OCI-LY1 (cell line): Measurements from ENCODE around the gene MYH13.

ENCODE experiments used
- EZH2 ChIP-seq: fragments of 200-600 bp; sonication (generic), shearing (Covaris generic); IDR thresholded peaks from 2 replicates; pipeline ENCODE4 v1.8.0; 2017; ENCODE audit warnings: borderline replicate concordance, mixed run types, mild to moderate bottlenecking, antibody characterized with exemption, low read length, moderate library complexity, mixed read lengths
- TF ChIP-seq, protein P1 (sequence below): fragments of 200-600 bp; sonication (generic), shearing (Covaris generic); IDR thresholded peaks from 2 replicates; pipeline ENCODE4 v1.5.1; 2017; ENCODE audit warnings: mild to moderate bottlenecking, antibody characterized with exemption, low read length, moderate library complexity, mixed read lengths

GRCh38 chr17:10317543-10317834 lies 55.3 kb downstream of the MYH13 start:
- TF ChIP-seq, protein P1, sequence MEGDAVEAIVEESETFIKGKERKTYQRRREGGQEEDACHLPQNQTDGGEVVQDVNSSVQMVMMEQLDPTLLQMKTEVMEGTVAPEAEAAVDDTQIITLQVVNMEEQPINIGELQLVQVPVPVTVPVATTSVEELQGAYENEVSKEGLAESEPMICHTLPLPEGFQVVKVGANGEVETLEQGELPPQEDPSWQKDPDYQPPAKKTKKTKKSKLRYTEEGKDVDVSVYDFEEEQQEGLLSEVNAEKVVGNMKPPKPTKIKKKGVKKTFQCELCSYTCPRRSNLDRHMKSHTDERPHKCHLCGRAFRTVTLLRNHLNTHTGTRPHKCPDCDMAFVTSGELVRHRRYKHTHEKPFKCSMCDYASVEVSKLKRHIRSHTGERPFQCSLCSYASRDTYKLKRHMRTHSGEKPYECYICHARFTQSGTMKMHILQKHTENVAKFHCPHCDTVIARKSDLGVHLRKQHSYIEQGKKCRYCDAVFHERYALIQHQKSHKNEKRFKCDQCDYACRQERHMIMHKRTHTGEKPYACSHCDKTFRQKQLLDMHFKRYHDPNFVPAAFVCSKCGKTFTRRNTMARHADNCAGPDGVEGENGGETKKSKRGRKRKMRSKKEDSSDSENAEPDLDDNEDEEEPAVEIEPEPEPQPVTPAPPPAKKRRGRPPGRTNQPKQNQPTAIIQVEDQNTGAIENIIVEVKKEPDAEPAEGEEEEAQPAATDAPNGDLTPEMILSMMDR: no peak; the same call in 1 of the 2 replicates
- TF ChIP-seq EZH2: no peak
